ENCODE measurements around the gene MNDA.

DNA sequence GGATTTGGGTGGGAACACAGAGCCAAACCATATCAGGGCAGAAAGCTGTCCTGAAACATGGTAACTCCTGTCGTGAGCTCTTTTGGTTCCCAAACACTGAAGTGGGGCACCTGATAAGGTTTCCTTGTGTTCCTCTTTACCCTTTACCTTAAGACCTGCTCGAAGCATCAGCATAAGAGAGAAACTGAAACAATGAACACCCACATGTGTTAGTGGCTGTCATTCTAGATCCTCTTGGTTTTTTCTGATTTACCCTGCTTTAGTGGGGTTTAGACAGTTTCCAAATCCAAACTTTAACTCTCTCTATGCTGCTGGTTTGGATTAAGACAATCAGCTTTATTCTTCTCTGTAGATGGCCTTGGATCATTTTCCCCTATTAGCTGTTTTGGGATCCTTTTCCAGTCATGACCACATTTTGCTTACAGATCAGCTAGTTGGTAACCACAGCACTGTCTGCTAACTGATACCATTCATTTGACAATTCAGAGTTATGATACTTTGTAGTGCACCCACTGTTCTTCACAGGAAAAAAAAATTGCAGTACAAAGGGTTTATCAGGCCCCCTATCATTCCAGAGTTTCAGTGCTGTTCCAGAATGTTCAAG lies 975 bp upstream of the MNDA start:
- TF ChIP-seq, protein P1, sequence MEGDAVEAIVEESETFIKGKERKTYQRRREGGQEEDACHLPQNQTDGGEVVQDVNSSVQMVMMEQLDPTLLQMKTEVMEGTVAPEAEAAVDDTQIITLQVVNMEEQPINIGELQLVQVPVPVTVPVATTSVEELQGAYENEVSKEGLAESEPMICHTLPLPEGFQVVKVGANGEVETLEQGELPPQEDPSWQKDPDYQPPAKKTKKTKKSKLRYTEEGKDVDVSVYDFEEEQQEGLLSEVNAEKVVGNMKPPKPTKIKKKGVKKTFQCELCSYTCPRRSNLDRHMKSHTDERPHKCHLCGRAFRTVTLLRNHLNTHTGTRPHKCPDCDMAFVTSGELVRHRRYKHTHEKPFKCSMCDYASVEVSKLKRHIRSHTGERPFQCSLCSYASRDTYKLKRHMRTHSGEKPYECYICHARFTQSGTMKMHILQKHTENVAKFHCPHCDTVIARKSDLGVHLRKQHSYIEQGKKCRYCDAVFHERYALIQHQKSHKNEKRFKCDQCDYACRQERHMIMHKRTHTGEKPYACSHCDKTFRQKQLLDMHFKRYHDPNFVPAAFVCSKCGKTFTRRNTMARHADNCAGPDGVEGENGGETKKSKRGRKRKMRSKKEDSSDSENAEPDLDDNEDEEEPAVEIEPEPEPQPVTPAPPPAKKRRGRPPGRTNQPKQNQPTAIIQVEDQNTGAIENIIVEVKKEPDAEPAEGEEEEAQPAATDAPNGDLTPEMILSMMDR (IDR thresholded peaks at IDR 0.05) = no peak
- TF ChIP-seq EZH2phosphoT487 (IDR thresholded peaks at IDR 0.05) (no peak), EZH2 (IDR thresholded peaks at IDR 0.05) (no peak)

Measured in neural progenitor cell (in vitro differentiated cells).